GM18868 (cell line): ENCODE data around the gene GLCCI1.
"Not testable (repeated sequence)": the region's sequence is repeated elsewhere in the genome, so short reads cannot be mapped to it uniquely, and the experiment has no call there.

Source experiments
- ATAC-seq: cut with Tn5 transposase; IDR thresholded peaks from one replicate; pipeline ENCODE4 v1.9.1; 2021; ENCODE audit warnings: mild to moderate bottlenecking, moderate library complexity; ENCODE audit not compliant: unreplicated experiment

Gene GLCCI1

DNA sequence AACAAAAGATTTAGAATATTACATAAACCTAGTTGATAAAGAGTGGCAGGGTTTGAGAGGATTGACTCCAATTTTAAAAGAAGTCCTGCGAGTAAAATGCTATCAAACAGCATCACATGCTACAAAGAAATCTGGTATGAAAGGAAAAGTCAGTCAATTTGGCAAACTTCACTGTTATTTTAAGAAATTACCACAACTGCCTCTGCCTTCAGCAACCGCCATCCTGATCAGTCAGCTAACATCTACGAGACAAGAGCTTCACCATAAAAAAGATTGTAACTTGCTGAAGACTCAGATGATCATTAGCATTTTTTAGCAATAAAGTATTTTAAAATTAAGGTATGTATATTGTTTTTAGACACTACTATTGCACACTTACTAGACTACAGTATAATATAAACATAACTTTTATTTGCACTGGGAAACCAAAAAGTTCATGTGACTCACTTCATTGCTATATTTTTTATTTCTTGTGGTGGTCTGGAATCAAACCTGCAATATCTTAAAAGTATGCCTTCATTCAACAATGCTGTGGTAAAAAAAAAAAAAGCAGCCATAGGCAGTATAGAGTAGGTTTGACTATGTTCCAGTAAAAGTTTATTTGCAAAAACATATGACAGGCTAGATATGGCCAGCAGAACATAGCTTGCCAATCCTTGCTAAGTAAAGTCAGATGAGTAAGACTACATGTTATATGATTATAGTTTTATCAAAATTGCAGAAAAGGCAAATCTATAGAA is 74.4 kb downstream of the GLCCI1 start:
- no peak for ATAC-seq

- ATAC-seq = no peak
These were observed 76.3 kb downstream of the GLCCI1 start for GRCh38 chr7:8044761-8045430.

DNA sequence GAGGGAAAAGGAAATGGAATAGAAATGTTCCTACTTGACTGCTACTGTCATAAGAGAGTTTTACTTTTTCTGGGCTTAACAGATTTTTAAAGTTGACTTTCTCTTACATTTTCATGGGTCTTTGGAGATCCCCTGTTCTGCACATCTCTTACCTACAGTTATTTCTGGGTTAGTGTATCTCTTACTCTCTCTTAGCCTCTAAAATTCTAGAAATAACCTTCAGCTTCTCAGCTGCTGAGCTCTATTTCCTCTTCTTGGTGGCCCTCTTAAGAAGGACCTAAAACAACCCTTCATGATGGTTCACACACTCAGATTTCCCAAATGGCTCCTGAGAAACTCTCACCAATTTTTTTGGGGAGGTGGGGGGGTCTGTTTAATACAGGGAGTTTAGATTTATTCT is 79.5 kb downstream of the GLCCI1 start:
- ATAC-seq = peak; percentile 66

DNA sequence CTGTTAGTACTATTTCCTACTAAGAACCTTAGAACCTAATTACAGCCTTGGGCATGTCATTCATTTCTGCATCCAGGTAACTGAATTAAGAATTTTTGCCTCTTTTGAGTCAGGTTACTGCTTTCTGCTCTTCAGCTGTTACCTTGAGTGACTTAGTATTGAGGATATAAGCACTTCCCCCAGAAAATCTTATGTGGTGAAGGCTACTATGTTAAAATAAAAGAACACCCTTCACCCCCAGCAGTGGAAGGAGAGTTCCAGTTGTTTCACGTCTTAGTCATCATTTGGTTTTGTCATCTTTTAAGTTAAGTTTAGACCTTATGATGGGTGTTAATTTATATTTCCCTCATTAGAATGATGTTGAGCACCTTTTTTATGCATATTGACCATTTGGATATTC is 82.8 kb downstream of the GLCCI1 start:
- ATAC-seq = no peak

DNA sequence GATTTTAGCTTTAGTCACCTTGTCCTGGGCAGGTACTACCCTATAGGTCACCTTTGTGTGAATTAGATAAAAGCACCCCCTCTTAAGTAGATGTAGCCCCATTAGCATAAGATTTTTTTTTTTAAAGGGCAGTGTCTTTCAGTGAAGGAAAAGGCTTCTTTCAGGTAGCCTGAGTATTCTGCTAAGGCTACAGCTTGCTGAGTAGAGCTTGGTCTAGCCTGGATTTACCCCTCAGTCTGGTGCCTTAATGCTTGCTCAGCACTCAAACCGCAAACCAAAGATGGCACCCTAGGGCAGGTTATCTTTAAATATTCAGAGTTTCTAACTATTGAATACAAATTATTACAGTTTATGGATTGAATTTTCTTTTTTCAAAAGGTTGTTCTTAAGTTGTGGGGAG is 83.4 kb downstream of the GLCCI1 start:
- no peak for ATAC-seq

DNA sequence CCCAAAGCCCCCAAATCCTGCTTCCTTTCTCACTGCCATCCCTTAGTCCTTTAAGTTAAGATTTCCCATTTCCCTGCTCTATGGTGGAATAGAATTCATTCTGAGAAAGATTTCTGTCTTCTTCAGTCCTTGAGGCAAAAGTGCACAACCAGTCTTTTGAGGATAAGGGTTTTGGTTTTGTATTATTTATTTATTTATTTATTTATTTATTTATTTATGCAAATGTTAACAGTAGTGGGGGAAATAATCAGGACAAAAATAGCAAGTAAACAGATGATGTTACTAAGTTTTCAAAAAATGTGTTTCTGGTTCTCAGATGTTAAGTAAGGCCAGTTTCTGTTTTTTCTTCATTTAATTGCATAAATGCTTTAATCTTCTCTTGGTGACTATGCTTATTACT is 84.2 kb downstream of the GLCCI1 start:
- no peak for ATAC-seq

DNA sequence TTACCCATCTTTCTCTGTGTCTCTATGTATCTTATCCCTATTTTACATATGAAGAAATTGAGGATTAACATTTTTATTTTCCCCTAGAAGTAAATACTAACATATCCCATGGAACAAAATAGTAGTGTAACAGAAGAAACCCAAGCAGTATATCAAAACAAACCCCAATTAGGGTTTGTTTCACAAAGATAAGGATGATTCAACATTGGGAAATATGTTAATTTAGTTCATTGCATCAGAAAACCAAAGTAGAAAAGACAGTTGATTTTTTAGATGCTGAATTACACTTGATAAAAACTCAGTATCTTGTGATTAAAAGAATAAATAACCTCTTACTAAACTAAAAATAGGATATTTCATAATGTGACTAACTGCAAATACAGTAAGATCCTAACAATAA is 87.8 kb downstream of the GLCCI1 start:
- no peak for ATAC-seq

- no peak for ATAC-seq
These were observed 89.0 kb downstream of the GLCCI1 start for GRCh38 chr7:8057566-8057965.

GRCh38 chr7:8058322-8058721 is 89.7 kb downstream of the GLCCI1 start:
- ATAC-seq = no peak

DNA sequence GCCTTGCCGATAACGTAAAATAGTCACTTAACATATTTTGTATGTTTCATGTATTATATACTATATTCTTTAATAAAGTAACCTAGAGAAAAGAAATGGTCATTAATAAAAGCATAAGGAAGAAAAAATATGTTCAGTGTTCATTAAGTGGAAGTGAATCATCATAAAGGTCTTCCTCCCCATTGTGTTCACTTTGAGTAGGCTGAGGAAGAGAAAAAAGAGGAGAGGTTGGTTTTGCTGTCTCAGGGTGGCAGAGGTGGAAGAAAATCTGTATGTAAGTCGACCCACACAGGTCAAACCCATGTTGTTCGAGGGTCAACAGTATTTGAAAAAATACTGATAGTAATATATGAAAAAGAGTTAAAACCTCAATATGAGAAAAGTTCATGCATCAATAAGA is 90.3 kb downstream of the GLCCI1 start:
- ATAC-seq = no peak

- ATAC-seq = no peak
These were observed 91.6 kb downstream of the GLCCI1 start for GRCh38 chr7:8060241-8060640.

GRCh38 chr7:8063300-8063699 is 94.7 kb downstream of the GLCCI1 start:
- not testable (repeated sequence) for ATAC-seq

- no peak for ATAC-seq
These were observed 95.2 kb downstream of the GLCCI1 start for GRCh38 chr7:8063706-8064297.

- ATAC-seq = no peak
These were observed 96.2 kb downstream of the GLCCI1 start for GRCh38 chr7:8064828-8065227.

GRCh38 chr7:8065356-8065813 is 96.8 kb downstream of the GLCCI1 start:
- ATAC-seq = no peak

DNA sequence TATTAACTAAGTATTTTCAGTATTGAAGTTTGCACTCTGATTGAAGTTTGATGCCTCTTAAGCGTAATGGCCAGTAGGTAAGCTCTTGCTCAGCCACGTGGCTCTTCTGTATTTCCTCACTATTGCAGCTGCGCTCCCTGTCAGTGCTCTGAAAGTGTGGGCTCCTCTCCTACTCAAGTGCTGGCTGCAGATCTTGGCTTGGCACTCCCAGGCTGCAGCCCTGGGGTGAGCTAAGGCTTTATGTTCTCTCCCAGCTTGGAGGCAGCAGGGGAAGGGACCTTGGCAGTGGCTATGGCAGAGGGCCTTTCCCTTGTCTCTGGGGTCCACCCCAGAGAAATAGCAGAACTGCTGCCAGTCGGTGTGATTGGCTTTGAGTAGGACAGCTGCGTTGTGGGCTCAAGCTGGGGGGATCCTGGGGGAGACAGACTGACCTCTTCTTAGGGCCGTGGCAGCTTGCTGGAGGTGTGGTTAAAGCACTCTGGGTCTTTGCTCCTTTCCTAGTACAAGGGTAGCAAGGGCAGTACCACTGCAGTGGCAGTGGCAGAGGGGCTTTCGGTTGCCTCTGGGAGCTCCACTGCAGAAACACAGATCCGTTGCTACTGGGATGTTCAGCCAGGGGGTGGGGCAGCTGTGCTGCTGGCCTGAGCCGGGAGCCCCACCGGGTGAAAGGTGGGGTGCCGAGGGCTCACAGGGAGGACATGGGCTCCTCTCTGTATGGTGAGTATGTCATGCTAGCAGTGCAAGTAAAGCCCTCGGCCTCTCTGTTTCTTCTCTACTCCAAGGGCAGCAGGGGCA is 100.5 kb downstream of the GLCCI1 start:
- no peak for ATAC-seq

DNA sequence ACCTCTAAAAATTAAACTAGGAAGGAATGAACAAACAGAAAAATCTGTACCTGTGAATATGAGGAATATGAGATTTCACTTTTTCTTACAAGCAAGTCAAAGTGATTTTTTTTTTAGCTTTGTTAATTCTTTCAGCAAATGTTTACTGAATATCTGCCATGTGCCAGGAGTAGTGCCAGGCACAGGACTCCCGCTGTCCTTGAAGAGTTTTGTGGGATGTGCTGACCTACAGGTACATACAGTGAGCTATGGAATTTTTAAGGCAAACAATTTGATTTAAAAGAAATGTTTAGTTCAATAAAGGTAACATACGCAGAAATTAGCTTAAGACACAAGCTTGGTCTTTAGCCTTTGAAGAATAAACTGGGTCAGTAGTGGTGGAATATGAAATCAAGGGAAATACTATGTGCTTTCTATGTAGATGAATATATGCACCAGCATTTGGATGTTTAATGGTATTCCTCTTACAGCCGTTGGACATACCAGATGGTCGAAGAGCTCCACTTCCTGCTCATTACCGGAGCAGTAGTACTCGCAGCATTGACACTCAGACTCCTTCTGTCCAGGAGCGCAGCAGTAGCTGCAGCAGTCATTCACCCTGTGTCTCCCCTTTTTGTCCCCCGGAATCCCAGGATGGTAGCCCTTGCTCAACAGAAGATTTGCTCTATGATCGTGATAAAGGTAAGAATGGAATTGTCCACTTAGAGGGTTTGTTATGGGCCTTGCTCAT is 102.0 kb downstream of the GLCCI1 start:
- ATAC-seq = no peak

- ATAC-seq = no peak
These were observed 109.8 kb downstream of the GLCCI1 start for GRCh38 chr7:8078418-8078817.

DNA sequence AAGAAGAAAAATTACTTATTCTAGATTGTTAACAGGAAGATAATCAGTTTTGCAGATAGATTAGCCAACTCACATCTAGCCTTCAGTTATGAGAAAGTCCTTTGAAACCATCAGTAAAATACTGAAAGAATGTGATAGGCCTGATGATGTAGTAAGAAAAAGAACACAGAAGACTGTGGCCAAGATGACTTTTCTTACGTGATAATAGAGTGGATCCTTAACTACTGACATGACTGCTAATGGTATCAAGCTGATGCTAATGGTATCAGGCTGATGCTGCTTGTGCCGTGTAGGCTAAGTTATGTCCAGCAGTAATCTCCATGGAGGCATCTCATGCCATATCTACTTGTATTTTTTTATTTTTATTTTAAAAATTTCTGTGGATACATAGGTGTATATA is 114.2 kb downstream of the GLCCI1 start:
- ATAC-seq = no peak

- ATAC-seq = no peak
These were observed 116.2 kb downstream of the GLCCI1 start for GRCh38 chr7:8084836-8085235.

- ATAC-seq = no peak
These were observed 116.8 kb downstream of the GLCCI1 start for GRCh38 chr7:8085420-8085819.
